ENCODE measurements around the gene RNASE8.
"Not testable (repeated sequence)": the region's sequence is repeated elsewhere in the genome, so short reads cannot be mapped to it uniquely, and the experiment has no call there.

Gene RNASE8

DNA sequence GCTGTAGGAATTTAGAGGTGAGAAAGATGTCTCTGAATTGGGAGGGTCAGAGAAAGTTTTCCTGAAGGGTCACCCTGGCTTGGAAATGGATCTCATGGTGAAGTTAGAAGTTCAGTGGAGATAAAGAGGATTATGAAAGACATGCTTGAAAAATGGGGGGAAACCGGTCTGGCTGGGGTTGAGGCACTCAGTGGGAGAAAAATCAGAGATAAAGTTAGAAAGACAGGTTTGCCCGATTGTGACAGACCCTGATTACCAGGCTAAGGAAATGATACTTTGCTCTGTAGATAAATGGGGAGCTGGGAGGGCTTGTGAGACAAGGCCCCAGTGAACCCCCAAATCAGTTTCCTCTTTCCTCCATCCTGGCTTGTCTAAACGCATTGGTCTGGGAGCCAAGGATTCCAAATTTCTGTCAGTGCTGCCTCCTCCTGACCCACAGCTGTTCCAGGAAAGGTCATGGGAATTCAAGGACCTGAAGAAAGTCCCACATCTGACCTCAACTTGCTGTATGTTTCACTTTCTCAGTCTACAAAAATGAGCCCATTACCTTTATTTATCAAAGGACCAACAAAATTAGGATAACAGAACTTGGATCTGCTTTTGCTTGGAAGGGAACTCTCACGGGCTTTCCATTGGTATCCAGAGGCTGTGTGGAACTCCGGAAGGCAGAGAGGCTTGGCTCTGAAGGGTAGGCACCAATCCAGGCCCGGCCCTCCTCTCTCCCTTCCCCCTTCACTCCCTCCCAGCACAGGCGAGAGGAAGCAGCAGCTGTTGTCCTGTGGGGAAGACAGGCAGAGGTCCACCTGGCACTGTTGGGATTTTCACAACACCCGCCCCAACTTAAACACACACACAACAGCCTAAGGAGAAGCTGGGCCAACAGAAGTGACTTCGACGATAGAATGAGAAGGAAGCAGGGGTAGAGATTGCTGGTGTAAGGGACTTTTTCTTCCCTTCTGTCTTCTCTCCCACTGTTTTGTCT lies 18.9 kb upstream of the RNASE8 start:
- no peak overlapping the region for H3K27ac ChIP-seq

DNA sequence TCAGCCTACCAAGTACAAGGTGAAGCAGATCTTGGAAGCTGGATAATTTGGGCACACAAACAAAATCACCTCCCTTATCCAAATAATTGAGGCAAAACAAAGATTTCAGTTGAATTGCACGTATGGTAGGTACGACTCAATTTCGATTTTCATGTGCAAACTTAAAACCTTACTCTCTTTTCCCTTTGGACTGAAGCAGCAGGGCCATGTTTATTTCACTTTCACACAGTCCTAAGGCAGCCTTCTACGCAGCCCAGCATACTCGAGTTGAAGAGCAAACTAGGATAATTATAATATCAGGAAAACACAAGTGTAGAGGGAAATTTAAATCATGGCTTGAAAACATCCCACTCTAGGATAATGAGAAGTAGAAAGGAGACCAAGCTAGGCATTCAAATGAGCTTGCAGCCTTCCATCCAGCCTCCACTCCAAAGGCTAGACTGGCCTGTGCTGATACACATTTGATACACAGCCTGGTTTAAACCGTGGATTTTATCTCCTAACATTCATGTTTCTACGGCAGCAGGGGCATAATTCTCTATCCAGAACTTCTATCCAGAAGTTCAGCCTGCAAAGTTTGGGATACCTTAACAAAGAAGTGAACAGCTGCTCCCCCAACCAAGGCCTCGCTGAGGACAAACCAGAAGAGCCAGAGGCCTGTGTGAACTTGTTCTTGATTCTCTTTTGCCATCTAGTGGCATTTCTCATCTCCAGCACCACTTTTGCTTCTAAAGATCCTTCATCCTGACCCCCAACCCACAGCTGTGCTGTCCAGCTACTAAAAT lies 17.8 kb upstream of the RNASE8 start:
- TF ChIP-seq, protein P1, sequence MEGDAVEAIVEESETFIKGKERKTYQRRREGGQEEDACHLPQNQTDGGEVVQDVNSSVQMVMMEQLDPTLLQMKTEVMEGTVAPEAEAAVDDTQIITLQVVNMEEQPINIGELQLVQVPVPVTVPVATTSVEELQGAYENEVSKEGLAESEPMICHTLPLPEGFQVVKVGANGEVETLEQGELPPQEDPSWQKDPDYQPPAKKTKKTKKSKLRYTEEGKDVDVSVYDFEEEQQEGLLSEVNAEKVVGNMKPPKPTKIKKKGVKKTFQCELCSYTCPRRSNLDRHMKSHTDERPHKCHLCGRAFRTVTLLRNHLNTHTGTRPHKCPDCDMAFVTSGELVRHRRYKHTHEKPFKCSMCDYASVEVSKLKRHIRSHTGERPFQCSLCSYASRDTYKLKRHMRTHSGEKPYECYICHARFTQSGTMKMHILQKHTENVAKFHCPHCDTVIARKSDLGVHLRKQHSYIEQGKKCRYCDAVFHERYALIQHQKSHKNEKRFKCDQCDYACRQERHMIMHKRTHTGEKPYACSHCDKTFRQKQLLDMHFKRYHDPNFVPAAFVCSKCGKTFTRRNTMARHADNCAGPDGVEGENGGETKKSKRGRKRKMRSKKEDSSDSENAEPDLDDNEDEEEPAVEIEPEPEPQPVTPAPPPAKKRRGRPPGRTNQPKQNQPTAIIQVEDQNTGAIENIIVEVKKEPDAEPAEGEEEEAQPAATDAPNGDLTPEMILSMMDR (IDR thresholded peaks at IDR 0.05) = no peak
- no peaks in the 10 kb centered on the region for H3K4me1 ChIP-seq (ENCODE audit: control insufficient read depth in 1 of 2, insufficient read depth in 1 of 2, low read depth in 1 of 2, low read length in 1 of 2)
- no peaks in the 10 kb centered on the region for H3K9me3 ChIP-seq
- H3K36me3 ChIP-seq = no peaks in the 10 kb centered on the region
- H3K4me3 ChIP-seq (ENCODE audit: low read depth in 1 of 2, low read length in 1 of 2) = no peak overlapping the region
- no peak overlapping the region for H3K27ac ChIP-seq
- H3K27me3 ChIP-seq = peaks cover 33% of the 10 kb centered on the region

More for the DNA sequence above, 18.9 kb upstream of the RNASE8 start:
- no peaks in the 10 kb centered on the region for H3K36me3 ChIP-seq
- TF ChIP-seq, protein P1 (IDR thresholded peaks at IDR 0.05) = no peak
- H3K9me3 ChIP-seq = no peaks in the 10 kb centered on the region
- no peaks in the 10 kb centered on the region for H3K4me1 ChIP-seq (ENCODE audit: control insufficient read depth in 1 of 2, insufficient read depth in 1 of 2, low read depth in 1 of 2, low read length in 1 of 2)
- no peak overlapping the region for H3K4me3 ChIP-seq (ENCODE audit: low read depth in 1 of 2, low read length in 1 of 2)
- H3K27me3 ChIP-seq = peaks cover 22% of the 10 kb centered on the region

DNA sequence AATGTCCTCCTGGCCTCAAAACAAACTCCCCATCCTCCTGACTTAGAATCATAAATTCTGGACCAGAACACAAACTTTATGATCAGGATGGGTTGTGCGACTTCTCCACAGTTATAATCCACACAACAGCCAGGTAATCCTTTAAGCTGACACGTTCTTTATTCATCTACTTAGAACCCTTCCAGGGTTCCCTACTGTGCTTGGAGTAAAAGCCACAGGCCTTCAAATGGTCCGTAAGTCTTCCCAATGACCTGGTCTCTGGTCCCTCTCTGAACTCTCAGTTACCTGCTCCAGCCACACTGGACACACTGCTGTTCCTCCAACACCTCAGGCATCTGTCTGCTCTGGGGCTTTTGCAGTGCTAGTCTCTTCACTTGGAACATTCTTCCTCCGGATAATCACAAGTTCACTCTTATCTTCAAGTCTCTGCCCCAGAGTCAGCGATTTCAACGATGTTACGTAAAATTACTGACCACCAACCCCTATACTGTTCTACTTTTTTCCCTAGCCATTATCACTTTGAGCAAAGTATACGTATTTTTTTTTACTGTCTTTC lies 17.2 kb upstream of the RNASE8 start:
- Histone ChIP-seq H3K4me1 (ENCODE audit: control insufficient read depth in 1 of 2, insufficient read depth in 1 of 2, low read depth in 1 of 2, low read length in 1 of 2) (no peaks in the 10 kb centered on the region), H3K9me3 (no peaks in the 10 kb centered on the region), H3K27me3 (peaks cover 37% of the 10 kb centered on the region), H3K4me3 (ENCODE audit: low read depth in 1 of 2, low read length in 1 of 2) (no peak overlapping the region), H3K36me3 (no peaks in the 10 kb centered on the region), H3K27ac (no peak overlapping the region)
- TF ChIP-seq, protein P1 (IDR thresholded peaks at IDR 0.05) = no peak

DNA sequence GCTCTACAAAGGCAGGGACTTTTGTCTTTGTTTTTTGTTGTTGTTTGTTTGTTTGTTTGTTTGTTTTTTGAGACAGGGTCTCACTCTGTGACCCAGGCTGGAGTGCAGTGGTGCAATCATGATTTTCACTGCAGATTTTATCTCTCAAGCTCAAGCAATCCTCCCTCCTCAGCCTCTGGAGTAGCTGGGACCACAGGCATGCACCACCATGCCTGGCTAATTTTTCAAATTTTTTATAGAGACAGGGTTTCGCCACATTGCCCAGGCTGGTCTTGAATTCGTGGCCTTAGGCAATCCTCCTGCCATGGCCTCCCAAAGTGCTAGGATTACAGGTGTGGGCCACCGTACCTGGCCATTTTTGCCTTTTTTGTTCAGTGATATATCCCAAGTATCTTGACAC lies 16.7 kb upstream of the RNASE8 start:
- peaks cover 37% of the 10 kb centered on the region for H3K27me3 ChIP-seq
- not testable (repeated sequence) for H3K4me1 ChIP-seq (ENCODE audit: control insufficient read depth in 1 of 2, insufficient read depth in 1 of 2, low read depth in 1 of 2, low read length in 1 of 2); H3K9me3 ChIP-seq; H3K36me3 ChIP-seq; H3K27ac ChIP-seq; H3K4me3 ChIP-seq (ENCODE audit: low read depth in 1 of 2, low read length in 1 of 2)

DNA sequence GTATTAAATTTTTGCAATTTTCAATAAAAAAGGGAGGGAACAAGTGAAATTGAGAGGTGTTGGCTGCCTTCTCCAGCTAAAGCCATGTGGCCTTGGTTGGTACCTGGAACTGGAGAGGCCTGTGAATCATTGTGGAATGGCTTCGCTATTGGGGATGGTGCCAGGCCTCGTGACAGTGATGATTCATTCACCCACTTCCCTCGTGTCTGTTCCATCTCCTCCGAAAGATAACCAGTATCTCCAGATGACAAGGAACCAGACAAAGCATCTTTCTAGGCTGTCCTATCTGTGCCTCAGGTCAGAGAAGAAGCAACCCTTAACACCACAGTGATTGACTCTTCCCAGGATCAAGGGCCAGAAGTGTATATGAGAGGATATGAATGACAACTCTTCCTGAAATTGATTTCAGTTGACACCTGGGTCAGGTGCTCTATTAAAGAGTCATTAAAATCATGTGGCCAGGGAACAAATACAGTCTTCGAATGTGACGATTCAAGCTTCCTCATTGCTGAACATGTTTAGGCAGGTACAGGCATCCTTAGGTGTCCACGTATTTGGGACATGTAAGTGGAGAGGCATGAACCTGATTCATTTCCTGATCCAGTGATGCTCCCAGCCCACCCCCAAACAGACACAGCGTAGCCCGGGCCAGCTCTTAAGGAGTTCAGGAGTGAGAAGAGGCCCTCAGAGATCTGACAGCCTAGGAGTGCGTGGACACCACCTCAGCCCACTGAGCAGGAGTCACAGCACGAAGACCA lies 15.8 kb upstream of the RNASE8 start, which contains the start of gene RNASE7:
Gene RNASE7, plus strand, starts transcription at position 687 of the 758 bp plus-strand sequence. CDS start 631 bp downstream, outside the sequence.
- Histone ChIP-seq H3K4me1 (ENCODE audit: control insufficient read depth in 1 of 2, insufficient read depth in 1 of 2, low read depth in 1 of 2, low read length in 1 of 2) (no peaks in the 10 kb centered on the region), H3K27me3 (peaks cover 37% of the 10 kb centered on the region), H3K9me3 (no peaks in the 10 kb centered on the region), H3K36me3 (no peaks in the 10 kb centered on the region), H3K4me3 (ENCODE audit: low read depth in 1 of 2, low read length in 1 of 2) (no peak within 1 kb of the TSS), H3K27ac (no peak within 1 kb of the TSS)
- TF ChIP-seq, protein P1 (IDR thresholded peaks at IDR 0.05) = no peak

Data from neutrophil (primary cell).